ENCODE measurements around the gene TCN2.

GRCh38 chr22:30603801-30604200 is 3.2 kb upstream of the TCN2 start:
- no peak for TF ChIP-seq CTCF (IDR thresholded peaks at IDR 0.05; ENCODE audit: insufficient read depth, low read depth, low read length)
- TF ChIP-seq EZH2 (IDR thresholded peaks at IDR 0.05; ENCODE audit: insufficient read depth, low read length): no peak
